Measurements from ENCODE around the gene DDIT4.
A peak's percentile ranks its signal among the peaks of the same experiment; 100 is the strongest.

DNA sequence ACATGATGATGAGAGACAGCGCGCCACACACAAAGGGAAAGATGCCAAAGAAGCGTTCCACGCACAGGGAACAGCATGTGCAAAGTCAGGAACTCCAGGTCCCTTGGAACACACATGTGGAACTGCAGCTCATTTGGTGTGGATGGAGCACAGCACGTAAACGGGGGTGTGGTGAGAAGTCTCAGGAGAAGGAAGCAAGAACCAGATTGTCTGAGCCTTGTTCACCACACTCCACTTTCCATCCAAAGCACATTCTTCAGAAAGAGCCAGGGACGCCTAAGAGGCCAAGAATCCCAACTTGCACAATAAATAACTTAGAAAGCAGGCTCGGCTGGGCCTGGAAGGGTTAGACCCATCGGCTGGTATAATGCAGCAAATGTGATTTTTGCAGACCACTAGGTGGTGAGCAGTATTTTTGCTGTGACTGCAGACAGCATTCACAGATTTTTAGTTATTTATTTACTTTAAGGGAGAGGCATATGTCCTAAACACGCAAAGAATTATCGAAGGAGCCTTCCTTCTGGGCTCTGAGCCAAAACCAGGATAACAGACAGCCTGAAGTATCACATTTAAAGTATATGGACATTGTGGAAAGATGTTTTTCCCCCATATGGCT is 29.8 kb upstream of the DDIT4 start:
- TF ChIP-seq RAD21 (CRISPR knock-in tag; conservative IDR thresholded peaks at IDR 0.05 in 1 of 2, IDR thresholded peaks at IDR 0.05 in 1 of 2) (peak; percentile 55 to 64), NFRKB (IDR thresholded peaks at IDR 0.05; ENCODE audit: low read depth) (no peak), ZNF507 (tag; conservative IDR thresholded peaks at IDR 0.05) (no peak), NFATC3 (IDR thresholded peaks at IDR 0.05) (no peak), NFYB (IDR thresholded peaks at IDR 0.05; ENCODE audit: extremely low read depth, insufficient read length) (no peak), ELF1 (tag; IDR thresholded peaks at IDR 0.05) (no peak), RBBP5 (IDR thresholded peaks at IDR 0.05; ENCODE audit: borderline replicate concordance, insufficient read depth, low read length, poor library complexity, severe bottlenecking) (peak; percentile 21)
- TF ChIP-seq, protein P1, sequence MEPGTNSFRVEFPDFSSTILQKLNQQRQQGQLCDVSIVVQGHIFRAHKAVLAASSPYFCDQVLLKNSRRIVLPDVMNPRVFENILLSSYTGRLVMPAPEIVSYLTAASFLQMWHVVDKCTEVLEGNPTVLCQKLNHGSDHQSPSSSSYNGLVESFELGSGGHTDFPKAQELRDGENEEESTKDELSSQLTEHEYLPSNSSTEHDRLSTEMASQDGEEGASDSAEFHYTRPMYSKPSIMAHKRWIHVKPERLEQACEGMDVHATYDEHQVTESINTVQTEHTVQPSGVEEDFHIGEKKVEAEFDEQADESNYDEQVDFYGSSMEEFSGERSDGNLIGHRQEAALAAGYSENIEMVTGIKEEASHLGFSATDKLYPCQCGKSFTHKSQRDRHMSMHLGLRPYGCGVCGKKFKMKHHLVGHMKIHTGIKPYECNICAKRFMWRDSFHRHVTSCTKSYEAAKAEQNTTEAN (CRISPR knock-in tag; IDR thresholded peaks at IDR 0.05) = no peak
- TF ChIP-seq, protein P2, sequence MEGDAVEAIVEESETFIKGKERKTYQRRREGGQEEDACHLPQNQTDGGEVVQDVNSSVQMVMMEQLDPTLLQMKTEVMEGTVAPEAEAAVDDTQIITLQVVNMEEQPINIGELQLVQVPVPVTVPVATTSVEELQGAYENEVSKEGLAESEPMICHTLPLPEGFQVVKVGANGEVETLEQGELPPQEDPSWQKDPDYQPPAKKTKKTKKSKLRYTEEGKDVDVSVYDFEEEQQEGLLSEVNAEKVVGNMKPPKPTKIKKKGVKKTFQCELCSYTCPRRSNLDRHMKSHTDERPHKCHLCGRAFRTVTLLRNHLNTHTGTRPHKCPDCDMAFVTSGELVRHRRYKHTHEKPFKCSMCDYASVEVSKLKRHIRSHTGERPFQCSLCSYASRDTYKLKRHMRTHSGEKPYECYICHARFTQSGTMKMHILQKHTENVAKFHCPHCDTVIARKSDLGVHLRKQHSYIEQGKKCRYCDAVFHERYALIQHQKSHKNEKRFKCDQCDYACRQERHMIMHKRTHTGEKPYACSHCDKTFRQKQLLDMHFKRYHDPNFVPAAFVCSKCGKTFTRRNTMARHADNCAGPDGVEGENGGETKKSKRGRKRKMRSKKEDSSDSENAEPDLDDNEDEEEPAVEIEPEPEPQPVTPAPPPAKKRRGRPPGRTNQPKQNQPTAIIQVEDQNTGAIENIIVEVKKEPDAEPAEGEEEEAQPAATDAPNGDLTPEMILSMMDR (IDR thresholded peaks at IDR 0.05 in 2 of 3, conservative IDR thresholded peaks at IDR 0.05 in 1 of 3; ENCODE audit: insufficient read depth in 2 of 3, low read depth in 1 of 3, low read length in 3 of 3) = peak in 2 of 3 experiments; percentile 41 to 50; a peak in 3 of 6 replicates
